HEK293T (cell line): ENCODE measurements around the gene ZER1.

ENCODE experiments used
- CTCF ChIA-PET: fragments of 350-600 bp; formaldehyde crosslinking; extraction: SDS; loops from one replicate; lab custom pipeline; 2021; ENCODE audit warnings: antibody characterized with exemption, inconsistent platforms; lab: Yijun Ruan, JAX
- POLR2A ChIA-PET: fragments of 350-600 bp; formaldehyde crosslinking; extraction: SDS; loops from one replicate; lab custom pipeline; 2020; ENCODE audit warnings: antibody characterized with exemption, inconsistent platforms; lab: Yijun Ruan, JAX
- DNase-seq: peaks from one replicate; pipeline ENCODE4 v3.0.0; 2012; ENCODE audit warnings: mixed read lengths; ENCODE audit errors: extremely low spot score
- ARNT ChIP-seq: fragments of 450-650 bp; IDR thresholded peaks from 2 replicates; pipeline ENCODE4 v1.6.1; 2017; ENCODE audit warnings: mild to moderate bottlenecking
- BHLHE40 ChIP-seq: fragments of 450-650 bp; IDR thresholded peaks from 2 replicates; pipeline ENCODE4 v1.6.1; 2016; ENCODE audit warnings: mild to moderate bottlenecking, moderate library complexity, borderline replicate concordance
- CTBP1 ChIP-seq: fragments of 450-650 bp; IDR thresholded peaks from 2 replicates; pipeline ENCODE4 v1.6.1; 2016; ENCODE audit warnings: borderline replicate concordance
- ELF4 ChIP-seq: fragments of 450-650 bp; IDR thresholded peaks from 2 replicates; pipeline ENCODE4 v1.6.1; 2017; ENCODE audit warnings: antibody characterized with exemption
- FOXA1 ChIP-seq: fragments of 450-650 bp; IDR thresholded peaks from 2 replicates; pipeline ENCODE4 v1.6.1; 2016; ENCODE audit warnings: mild to moderate bottlenecking
- FOXK2 ChIP-seq: fragments of 450-650 bp; IDR thresholded peaks from 2 replicates; pipeline ENCODE4 v1.6.1; 2016; ENCODE audit warnings: mild to moderate bottlenecking
- FOXM1 ChIP-seq: fragments of 450-650 bp; IDR thresholded peaks from 2 replicates; pipeline ENCODE4 v1.6.1; 2017; ENCODE audit warnings: mild to moderate bottlenecking, borderline replicate concordance
- HDGF ChIP-seq: fragments of 450-650 bp; IDR thresholded peaks from 2 replicates; pipeline ENCODE4 v1.6.1; 2017; ENCODE audit warnings: antibody characterized with exemption, borderline replicate concordance
- L3MBTL2 ChIP-seq: fragments of 450-650 bp; conservative IDR thresholded peaks from 2 replicates; pipeline ENCODE4 v1.6.1; 2016; ENCODE audit warnings: mild to moderate bottlenecking
- LEF1 ChIP-seq: fragments of 450-650 bp; IDR thresholded peaks from 2 replicates; pipeline ENCODE4 v1.6.1; 2017; ENCODE audit warnings: mild to moderate bottlenecking, borderline replicate concordance
- NFRKB ChIP-seq: fragments of 450-650 bp; IDR thresholded peaks from 2 replicates; pipeline ENCODE4 v1.6.1; 2016; ENCODE audit warnings: mild to moderate bottlenecking, moderate library complexity
- PKNOX1 ChIP-seq: fragments of 450-650 bp; IDR thresholded peaks from 2 replicates; pipeline ENCODE4 v1.6.1; 2016
- SP1 ChIP-seq: fragments of 450-650 bp; IDR thresholded peaks from 2 replicates; pipeline ENCODE4 v1.6.1; 2017
- SUZ12 ChIP-seq: fragments of 450-650 bp; IDR thresholded peaks from 2 replicates; pipeline ENCODE4 v1.6.1; 2016; ENCODE audit warnings: mild to moderate bottlenecking
- TARDBP ChIP-seq: fragments of 450-650 bp; IDR thresholded peaks from 2 replicates; pipeline ENCODE4 v1.6.1; 2016
- ZNF384 ChIP-seq: fragments of 450-650 bp; IDR thresholded peaks from 2 replicates; pipeline ENCODE4 v1.6.1; 2016

Gene ZER1

GRCh38 chr9:128684325-128685199 lies 87.2 kb downstream of the ZER1 start:
- peak; percentile 69 for DNase-seq
- POLR2A ChIA-PET = interaction anchor here (0.6 to 1.9 kb wide), 18 partner anchors 9 to 347 kb away, joined by 3 to 21 read pairs (median 5); partner anchors contain the start of genes DYNC2I2 and PKN3
- CTCF ChIA-PET = interaction anchor here (0.6 to 1.4 kb wide), 3 partner anchors 11 to 17 kb away, joined by 3 to 4 read pairs (median 3); partner anchors contain the start of gene PKN3
- TF ChIP-seq LEF1 (no peak), FOXA1 (no peak), ZNF384 (no peak), BHLHE40 (no peak), NFRKB (no peak), TARDBP (no peak), CTBP1 (no peak), SP1 (no peak), FOXM1 (no peak), ARNT (no peak), FOXK2 (no peak), SUZ12 (no peak), HDGF (no peak), ELF4 (no peak), PKNOX1 (no peak), L3MBTL2 (no peak)

GRCh38 chr9:128684065-128684324 lies 87.7 kb downstream of the ZER1 start:
- CTCF ChIA-PET = no interaction called here
- no peak for DNase-seq
- TF ChIP-seq BHLHE40 (no peak), PKNOX1 (no peak), HDGF (no peak), SUZ12 (no peak), TARDBP (no peak), ZNF384 (no peak), FOXM1 (no peak), NFRKB (no peak), SP1 (no peak), LEF1 (no peak), CTBP1 (no peak)
- POLR2A ChIA-PET = interaction anchor here (0.6 to 1.9 kb wide), 18 partner anchors 9 to 268 kb away, joined by 3 to 21 read pairs (median 5); partner anchors contain the start of genes DYNC2I2 and PKN3

- ChIA-PET CTCF (interaction anchor here (0.6 kb wide), 1 partner anchor 105 kb away, joined by 4 read pairs; no protein-coding TSS in a partner anchor), POLR2A (interaction anchor here (0.6 to 1.9 kb wide), 18 partner anchors 9 to 268 kb away, joined by 3 to 21 read pairs (median 5); partner anchors contain the start of genes DYNC2I2 and PKN3)
- peak; percentile 41 for DNase-seq
- TF ChIP-seq FOXK2 (no peak), LEF1 (no peak), FOXM1 (no peak), L3MBTL2 (peak; percentile 70)
Observed at GRCh38 chr9:128683340-128684064, 88.2 kb downstream of the ZER1 start.
